Suprapubic skin (tissue), 4 donors: ENCODE data around the gene DOK5. TPM values are rescaled to one million over a fixed set of nuclear protein-coding genes. Genes with fewer than 3 reads are reported as not detected.

Source experiments
- DNase-seq, 2 donors: peaks; one replicate each; pipeline ENCODE4 v3.0.0-alpha.2; 2019; ENCODE audit warnings: low spot score in 2 of 2
- H3K27ac ChIP-seq: fragments of 200-600 bp; sonication (generic); one replicate; pipeline ENCODE4 v1.5.1; 2019
- H3K27me3 ChIP-seq: fragments of 200-600 bp; sonication (generic); one replicate; pipeline ENCODE4 v1.5.1; 2019
- H3K36me3 ChIP-seq: fragments of 200-600 bp; sonication (generic); one replicate; pipeline ENCODE4 v1.5.1; 2019
- H3K4me1 ChIP-seq: fragments of 200-600 bp; sonication (generic); one replicate; pipeline ENCODE4 v1.5.1; 2019
- H3K4me3 ChIP-seq: fragments of 200-600 bp; sonication (generic); one replicate; pipeline ENCODE4 v1.5.1; 2019; ENCODE audit warnings: mild to moderate bottlenecking
- H3K9me3 ChIP-seq: fragments of 200-600 bp; sonication (generic); one replicate; pipeline ENCODE4 v1.5.1; 2019
- EP300 ChIP-seq: sonication (generic); formaldehyde crosslinking; IDR thresholded peaks from one replicate; pipeline ENCODE4 v1.6.1; 2017; ENCODE audit warnings: antibody characterized with exemption
- POLR2A ChIP-seq, 2 donors: fragments of 450-650 bp; IDR thresholded peaks; one replicate each; pipeline ENCODE4 v1.6.1; 2017; ENCODE audit warnings: antibody characterized with exemption in 2 of 2, mild to moderate bottlenecking in 2 of 2, moderate library complexity in 2 of 2
- POLR2AphosphoS5 ChIP-seq, 3 donors: sonication (generic); formaldehyde crosslinking; IDR thresholded peaks; one replicate each; pipeline ENCODE4 v1.6.1; 2017; ENCODE audit warnings: antibody characterized with exemption in 3 of 3
- WGBS: methylation state at CpG from one replicate; pipeline ENCODE4 v1.1.5; 2018; 5-methylcytosine and 5-hydroxymethylcytosine counted together
- total RNA-seq, 4 donors: library from RNA; depleted of rRNA; stranded (reverse); fragments of >200 nt; gene quantifications; one replicate each; pipeline ENCODE4 v1.1.0, GENCODE V29; 2016
- TF ChIP-seq, protein P1 (sequence below), 2 donors: fragments of 200-600 bp in 1 of 2; fragments of 450-650 bp in 1 of 2; sonication (generic) in 1 of 2; IDR thresholded peaks; one replicate each; pipeline ENCODE4 v1.5.1; 2016 to 2019; ENCODE audit warnings: antibody characterized with exemption in 2 of 2, mild to moderate bottlenecking in 1 of 2, moderate library complexity in 1 of 2

DOK5 gene
- total RNA-seq, 4 donors from 2014 or later = 0.23 to 1.2 (median 0.89) TPM; not detected in 1

- Histone ChIP-seq H3K36me3 (no peaks in the 10 kb centered on the region), H3K27me3 (no peaks in the 10 kb centered on the region), H3K9me3 (no peaks in the 10 kb centered on the region), H3K27ac (no peak overlapping the region), H3K4me3 (no peak overlapping the region), H3K4me1 (no peaks in the 10 kb centered on the region)
- TF ChIP-seq, protein P1, sequence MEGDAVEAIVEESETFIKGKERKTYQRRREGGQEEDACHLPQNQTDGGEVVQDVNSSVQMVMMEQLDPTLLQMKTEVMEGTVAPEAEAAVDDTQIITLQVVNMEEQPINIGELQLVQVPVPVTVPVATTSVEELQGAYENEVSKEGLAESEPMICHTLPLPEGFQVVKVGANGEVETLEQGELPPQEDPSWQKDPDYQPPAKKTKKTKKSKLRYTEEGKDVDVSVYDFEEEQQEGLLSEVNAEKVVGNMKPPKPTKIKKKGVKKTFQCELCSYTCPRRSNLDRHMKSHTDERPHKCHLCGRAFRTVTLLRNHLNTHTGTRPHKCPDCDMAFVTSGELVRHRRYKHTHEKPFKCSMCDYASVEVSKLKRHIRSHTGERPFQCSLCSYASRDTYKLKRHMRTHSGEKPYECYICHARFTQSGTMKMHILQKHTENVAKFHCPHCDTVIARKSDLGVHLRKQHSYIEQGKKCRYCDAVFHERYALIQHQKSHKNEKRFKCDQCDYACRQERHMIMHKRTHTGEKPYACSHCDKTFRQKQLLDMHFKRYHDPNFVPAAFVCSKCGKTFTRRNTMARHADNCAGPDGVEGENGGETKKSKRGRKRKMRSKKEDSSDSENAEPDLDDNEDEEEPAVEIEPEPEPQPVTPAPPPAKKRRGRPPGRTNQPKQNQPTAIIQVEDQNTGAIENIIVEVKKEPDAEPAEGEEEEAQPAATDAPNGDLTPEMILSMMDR (IDR thresholded peaks at IDR 0.05) = no peak
- TF ChIP-seq POLR2A (IDR thresholded peaks at IDR 0.05) (no peak), EP300 (no peak), POLR2AphosphoS5 (IDR thresholded peaks at IDR 0.05) (no peak)
- DNase-seq = no peak
These were observed 121.3 kb downstream of the DOK5 start for GRCh38 chr20:54596651-54597050.

GRCh38 chr20:54598352-54598751, 123.0 kb downstream of the DOK5 start:
- no peaks in the 10 kb centered on the region for H3K27me3 ChIP-seq
- H3K9me3 ChIP-seq = no peaks in the 10 kb centered on the region
- WGBS = 74% methylated on average over 5 of the region's 5 CpGs
- no peak overlapping the region for H3K4me3 ChIP-seq
- H3K4me1 ChIP-seq = no peaks in the 10 kb centered on the region
- TF ChIP-seq POLR2A (IDR thresholded peaks at IDR 0.05) = no peak
- TF ChIP-seq POLR2AphosphoS5 (IDR thresholded peaks at IDR 0.05) = no peak
- TF ChIP-seq, protein P1 (IDR thresholded peaks at IDR 0.05) = no peak
- TF ChIP-seq EP300 = no peak
- H3K27ac ChIP-seq = no peak overlapping the region
- no peaks in the 10 kb centered on the region for H3K36me3 ChIP-seq
- no peak for DNase-seq

DNA sequence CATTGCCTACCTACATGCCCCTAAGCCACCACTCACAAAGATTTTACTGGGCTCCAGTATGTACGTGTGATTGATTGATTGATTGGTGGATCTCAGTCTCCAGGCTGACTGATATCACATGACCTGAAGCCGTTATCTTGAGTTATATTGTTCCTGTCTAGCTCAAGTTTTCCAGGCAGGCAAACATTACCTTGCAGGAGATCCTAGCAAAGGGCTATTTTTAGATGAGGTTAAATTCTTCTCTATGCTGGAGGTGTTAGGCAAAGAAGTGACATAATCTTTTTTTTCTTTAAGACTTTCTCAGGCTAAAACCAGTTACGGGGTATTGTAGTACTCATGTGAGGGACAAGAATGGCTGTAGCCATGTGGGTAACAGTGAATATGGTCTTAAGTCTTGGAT, 125.2 kb downstream of the DOK5 start:
- DNase-seq = no peak
- no peak overlapping the region for H3K4me3 ChIP-seq
- no peaks in the 10 kb centered on the region for H3K27me3 ChIP-seq
- 81% methylated on average over 3 of the region's 3 CpGs for WGBS
- TF ChIP-seq POLR2AphosphoS5 (IDR thresholded peaks at IDR 0.05) = no peak
- no peak for TF ChIP-seq EP300
- TF ChIP-seq POLR2A (IDR thresholded peaks at IDR 0.05) = no peak
- H3K36me3 ChIP-seq = no peaks in the 10 kb centered on the region
- H3K27ac ChIP-seq = no peak overlapping the region
- no peaks in the 10 kb centered on the region for H3K4me1 ChIP-seq
- H3K9me3 ChIP-seq = no peaks in the 10 kb centered on the region

DNA sequence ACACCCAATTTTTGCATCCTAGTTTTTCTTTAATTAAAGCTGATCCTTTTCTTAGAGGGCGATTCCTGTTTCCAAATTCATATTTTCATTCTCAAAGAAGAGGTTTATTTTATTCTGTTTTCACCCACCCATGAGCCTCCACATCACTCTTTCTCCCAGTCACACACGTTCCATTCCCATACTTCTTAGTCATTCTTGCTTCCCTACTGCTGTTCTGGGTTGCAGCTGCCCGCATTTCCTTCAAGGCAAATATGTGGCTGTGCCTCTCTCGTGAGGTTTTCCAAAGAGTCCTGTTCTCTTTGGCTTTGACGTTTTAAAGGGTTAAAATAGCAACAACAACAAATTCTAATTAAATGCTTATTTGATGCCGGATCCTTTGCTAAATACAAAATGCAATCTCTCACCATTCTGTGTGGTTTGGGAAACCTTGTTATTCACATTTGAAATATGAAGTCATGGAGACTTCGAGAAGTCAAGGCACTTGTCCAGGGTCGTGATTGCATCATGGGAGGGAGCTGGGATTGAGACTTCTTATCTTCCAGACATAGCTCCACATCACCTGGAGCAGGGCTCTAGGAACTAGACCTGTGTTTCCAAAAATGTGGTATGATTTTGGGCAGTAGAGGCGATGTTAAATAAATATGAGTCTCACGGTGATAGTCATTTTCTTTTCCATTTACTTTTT, 126.6 kb downstream of the DOK5 start:
- H3K27me3 ChIP-seq = no peaks in the 10 kb centered on the region
- no peaks in the 10 kb centered on the region for H3K4me1 ChIP-seq
- TF ChIP-seq POLR2A (IDR thresholded peaks at IDR 0.05) (no peak), POLR2AphosphoS5 (IDR thresholded peaks at IDR 0.05) (no peak), EP300 (no peak)
- TF ChIP-seq, protein P1 (IDR thresholded peaks at IDR 0.05) = no peak
- no peaks in the 10 kb centered on the region for H3K9me3 ChIP-seq
- H3K4me3 ChIP-seq = no peak overlapping the region
- WGBS = 74% methylated on average over 10 of the region's 10 CpGs
- no peaks in the 10 kb centered on the region for H3K36me3 ChIP-seq
- DNase-seq = no peak
- no peak overlapping the region for H3K27ac ChIP-seq

DNA sequence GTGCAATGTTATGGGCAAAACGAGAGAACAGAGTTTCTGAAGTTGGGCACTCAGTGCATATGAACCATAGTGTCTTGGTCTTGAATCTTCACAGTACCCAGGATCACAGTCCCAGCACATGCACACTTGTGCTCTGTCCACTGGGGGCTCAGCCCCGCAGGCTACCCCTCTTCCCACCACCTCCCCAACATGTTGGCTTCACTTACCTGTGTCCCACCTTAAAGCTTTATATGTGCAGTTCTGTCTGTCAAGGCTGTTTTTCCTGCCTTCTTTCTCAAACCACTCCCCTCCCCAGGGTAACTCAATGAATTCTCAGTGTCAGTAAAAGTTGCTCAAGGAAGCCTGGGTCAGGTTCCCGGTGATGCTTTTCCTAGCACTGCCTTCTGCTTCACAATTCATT, 129.9 kb downstream of the DOK5 start:
- no peaks in the 10 kb centered on the region for H3K36me3 ChIP-seq
- no peak for DNase-seq
- WGBS = 78% methylated on average over 3 of the region's 3 CpGs

More for the DNA sequence above, 129.9 kb downstream of the DOK5 start:
- H3K4me3 ChIP-seq = no peak overlapping the region
- H3K27ac ChIP-seq = no peak overlapping the region
- H3K9me3 ChIP-seq = no peaks in the 10 kb centered on the region
- TF ChIP-seq, protein P1 (IDR thresholded peaks at IDR 0.05) = no peak
- TF ChIP-seq EP300 = no peak
- TF ChIP-seq POLR2A (IDR thresholded peaks at IDR 0.05) = no peak
- TF ChIP-seq POLR2AphosphoS5 (IDR thresholded peaks at IDR 0.05) = no peak
- H3K27me3 ChIP-seq = no peaks in the 10 kb centered on the region
- no peaks in the 10 kb centered on the region for H3K4me1 ChIP-seq
